Measurements from ENCODE around the gene MUC6. TPM values are rescaled to one million over a fixed set of nuclear protein-coding genes. Genes with fewer than 3 reads are reported as not detected.
A peak's percentile ranks its signal among the peaks of the same experiment; 100 is the strongest.
"Not testable (repeated sequence)": the region's sequence is repeated elsewhere in the genome, so short reads cannot be mapped to it uniquely, and the experiment has no call there.

Gene MUC6
- total and polyA plus RNA-seq, 2 of the 8 experiments (the other 6 are each of a cell fraction or from before 2014, with no cell fraction given) = not detected

GRCh38 chr11:975827-976226, 60.7 kb downstream of the MUC6 start (continued):
- TF ChIP-seq SAP30 (IDR thresholded peaks at IDR 0.05; ENCODE audit: insufficient read depth, insufficient replicate concordance, low read length) (no peak), SIRT6 (IDR thresholded peaks at IDR 0.05; ENCODE audit: low read length) (no peak), E2F6 (IDR thresholded peaks at IDR 0.05) (peak; percentile 49; the same call in 1 of the 2 replicates)

GRCh38 chr11:975376-975775, 61.1 kb downstream of the MUC6 start:
- H3K4me3 ChIP-seq (ENCODE audit: extremely low read depth in 1 of 4, insufficient read depth in 2 of 4, low read depth in 3 of 4, low read length in 4 of 4); H3K14ac ChIP-seq (ENCODE audit: insufficient read length); DNase-seq (ENCODE audit: low read depth in 1 of 2, low spot score in 2 of 2); H3K23ac ChIP-seq (ENCODE audit: insufficient read length); H3K4ac ChIP-seq (replicated peaks; ENCODE audit: insufficient read length, low read depth, low read length); H4K8ac ChIP-seq (ENCODE audit: extremely low read depth, insufficient read depth, low read length); H3K9ac ChIP-seq (replicated peaks in 1 of 4; ENCODE audit: extremely low read depth in 1 of 4, low read depth in 3 of 4, low read length in 3 of 4); H4K5ac ChIP-seq (ENCODE audit: insufficient read length, low read depth, low read length); H3K27ac ChIP-seq (ENCODE audit: low read depth, low read length); H3K27me3 ChIP-seq (replicated peaks in 1 of 4; ENCODE audit: control insufficient read depth in 3 of 4, extremely low read depth in 1 of 4, insufficient read depth in 3 of 4, low read length in 3 of 4); H3K18ac ChIP-seq (ENCODE audit: extremely low read depth, low read length); H3K79me2 ChIP-seq (ENCODE audit: control insufficient read depth in 1 of 2, insufficient read depth in 2 of 2, low read length in 2 of 2); H2BK120ac ChIP-seq (replicated peaks; ENCODE audit: low read depth, low read length); H2BK12ac ChIP-seq (ENCODE audit: low read depth, low read length); FAIRE-seq; H3K9me3 ChIP-seq (ENCODE audit: insufficient read depth in 2 of 2, low read depth in 1 of 2, low read length in 1 of 2); H3K79me1 ChIP-seq (ENCODE audit: low read depth, low read length); H2AFZ ChIP-seq (ENCODE audit: low read length); H3K23me2 ChIP-seq (ENCODE audit: low read depth, low read length); H2AK5ac ChIP-seq (ENCODE audit: low read depth, low read length); H3K56ac ChIP-seq (replicated peaks; ENCODE audit: insufficient read length, low read depth, low read length); H2BK15ac ChIP-seq (ENCODE audit: low read length); H3K4me2 ChIP-seq (ENCODE audit: insufficient read depth in 1 of 2, low read depth in 2 of 2, low read length in 2 of 2); H2BK20ac ChIP-seq (ENCODE audit: low read length); H2BK5ac ChIP-seq (ENCODE audit: low read depth, low read length); H3K4me1 ChIP-seq (replicated peaks in 1 of 4; ENCODE audit: control insufficient read depth in 3 of 4, insufficient read depth in 4 of 4, low read length in 3 of 4); H4K91ac ChIP-seq (replicated peaks; ENCODE audit: insufficient read length, low read length): not testable (repeated sequence)
- ChIA-PET POLR2A (ENCODE audit: partially characterized antibody) (interaction anchor here (0.7 to 1.8 kb wide), 4 partner anchors 9 to 102 kb away, joined by 3 to 5 read pairs (median 4); no protein-coding TSS in a partner anchor), CTCF (ENCODE audit: partially characterized antibody) (interaction anchor here (0.6 to 3.8 kb wide), 24 partner anchors 12 to 128 kb away, joined by 3 to 36 read pairs (median 4); partner anchors contain the start of gene AP2A2)
- Histone ChIP-seq H3K36me3 (ENCODE audit: control insufficient read depth in 2 of 4, insufficient read depth in 4 of 4, low read length in 3 of 4) (peaks cover 5 to 22% (median 17%) of the 10 kb centered on the region in 4 experiments; a peak in 5 of 8 replicates), H4K20me1 (replicated peaks in 1 of 2; ENCODE audit: control insufficient read depth in 1 of 2, insufficient read depth in 2 of 2, low read length in 2 of 2) (peaks cover 0 to 11% of the 10 kb centered on the region in 2 experiments)
- 88% methylated on average over 40 of the region's 41 CpGs; no CpG with 5 or more reads in 1 of the 2 experiments for WGBS, 2 experiments (ENCODE audit: extremely low coverage in 1 of 2, insufficient coverage in 1 of 2, insufficient read length in 1 of 2, insufficient replicate concordance in 2 of 2, low coverage in 1 of 2, low lambda C conversion rate in 2 of 2, missing lambda C conversion rate in 1 of 2)

Data from H1 (cell line).